Omental fat pad (tissue), 4 donors: ENCODE measurements around the gene CNTNAP2. TPM values are rescaled to one million over a fixed set of nuclear protein-coding genes. Genes with fewer than 3 reads are reported as not detected.
"Not testable (repeated sequence)": the region's sequence is repeated elsewhere in the genome, so short reads cannot be mapped to it uniquely, and the experiment has no call there.

ENCODE experiments used
- ATAC-seq: fragments of 150-250 bp; one replicate; pipeline ENCODE4 v1.9.1; 2016; ENCODE audit warnings: mild to moderate bottlenecking, moderate library complexity; ENCODE audit not compliant: low FRiP score
- DNase-seq: peaks from one replicate; pipeline ENCODE4 v3.0.0-alpha.2; 2019; ENCODE audit warnings: low spot score
- total RNA-seq, 4 donors: library from RNA; depleted of rRNA; stranded (reverse); fragments of >200 nt; gene quantifications; one replicate each; pipeline ENCODE4 v1.1.0, GENCODE V29; 2016
- TF ChIP-seq, protein P1 (sequence below), 3 donors: fragments of 450-650 bp; IDR thresholded peaks; one replicate each; pipeline ENCODE4 v1.5.1; 2016 to 2017; ENCODE audit warnings: antibody characterized with exemption in 3 of 3, mild to moderate bottlenecking in 3 of 3, moderate library complexity in 2 of 3

The CNTNAP2 gene
- total RNA-seq, 4 donors from 2014 or later: 0.38 to 1.5 (median 1.1) TPM; not detected in 1

DNA sequence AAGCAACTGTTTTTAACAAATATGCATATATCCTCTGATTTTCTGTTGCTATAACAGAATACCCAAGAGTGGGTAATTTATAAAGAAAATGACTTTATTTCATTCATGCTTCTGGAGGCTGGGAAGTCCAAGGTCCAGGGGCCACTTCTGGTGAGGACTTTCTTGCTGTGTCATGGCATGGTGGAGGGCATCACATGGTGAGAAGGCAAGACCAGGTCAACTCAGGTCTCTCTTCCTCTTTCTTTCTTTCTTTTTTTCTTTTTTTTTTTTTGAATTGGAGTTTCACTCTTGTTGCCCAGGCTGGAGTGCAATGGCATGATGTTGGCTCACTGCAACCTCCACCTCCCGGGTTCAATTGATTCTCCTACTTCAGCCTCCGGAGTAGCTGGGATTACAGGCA lies 2170.9 kb downstream of the CNTNAP2 start:
- DNase-seq (no peak), ATAC-seq (no peak)
- TF ChIP-seq, protein P1, sequence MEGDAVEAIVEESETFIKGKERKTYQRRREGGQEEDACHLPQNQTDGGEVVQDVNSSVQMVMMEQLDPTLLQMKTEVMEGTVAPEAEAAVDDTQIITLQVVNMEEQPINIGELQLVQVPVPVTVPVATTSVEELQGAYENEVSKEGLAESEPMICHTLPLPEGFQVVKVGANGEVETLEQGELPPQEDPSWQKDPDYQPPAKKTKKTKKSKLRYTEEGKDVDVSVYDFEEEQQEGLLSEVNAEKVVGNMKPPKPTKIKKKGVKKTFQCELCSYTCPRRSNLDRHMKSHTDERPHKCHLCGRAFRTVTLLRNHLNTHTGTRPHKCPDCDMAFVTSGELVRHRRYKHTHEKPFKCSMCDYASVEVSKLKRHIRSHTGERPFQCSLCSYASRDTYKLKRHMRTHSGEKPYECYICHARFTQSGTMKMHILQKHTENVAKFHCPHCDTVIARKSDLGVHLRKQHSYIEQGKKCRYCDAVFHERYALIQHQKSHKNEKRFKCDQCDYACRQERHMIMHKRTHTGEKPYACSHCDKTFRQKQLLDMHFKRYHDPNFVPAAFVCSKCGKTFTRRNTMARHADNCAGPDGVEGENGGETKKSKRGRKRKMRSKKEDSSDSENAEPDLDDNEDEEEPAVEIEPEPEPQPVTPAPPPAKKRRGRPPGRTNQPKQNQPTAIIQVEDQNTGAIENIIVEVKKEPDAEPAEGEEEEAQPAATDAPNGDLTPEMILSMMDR (IDR thresholded peaks at IDR 0.05): no peak

DNA sequence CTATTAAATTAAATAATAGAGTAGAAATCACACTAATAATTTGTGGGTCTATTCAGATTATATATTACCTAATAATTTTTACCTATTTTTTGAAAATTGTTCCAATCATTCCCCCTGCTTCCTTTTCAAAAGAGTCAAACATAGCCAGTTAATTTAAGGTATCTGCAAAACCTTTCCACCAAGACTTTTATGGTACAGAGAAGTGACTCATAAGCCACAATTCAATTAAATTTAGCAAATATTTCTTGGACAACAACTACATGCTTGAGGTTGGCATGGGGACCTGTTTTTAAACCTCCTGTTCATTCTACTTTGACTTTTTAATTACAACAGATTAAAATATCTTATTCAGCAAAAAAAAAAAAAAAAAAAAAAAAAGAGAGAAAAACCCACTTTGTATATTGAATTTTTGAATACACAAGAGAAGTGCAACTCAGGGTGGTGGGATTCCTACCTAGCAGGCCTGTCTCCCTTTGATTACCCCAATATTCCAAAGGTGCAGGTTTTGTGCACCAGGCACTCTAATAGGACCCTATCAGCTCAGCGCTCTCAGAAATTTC lies 2172.1 kb downstream of the CNTNAP2 start:
- ATAC-seq (no peak), DNase-seq (no peak)
- TF ChIP-seq, protein P1 (IDR thresholded peaks at IDR 0.05): no peak

DNA sequence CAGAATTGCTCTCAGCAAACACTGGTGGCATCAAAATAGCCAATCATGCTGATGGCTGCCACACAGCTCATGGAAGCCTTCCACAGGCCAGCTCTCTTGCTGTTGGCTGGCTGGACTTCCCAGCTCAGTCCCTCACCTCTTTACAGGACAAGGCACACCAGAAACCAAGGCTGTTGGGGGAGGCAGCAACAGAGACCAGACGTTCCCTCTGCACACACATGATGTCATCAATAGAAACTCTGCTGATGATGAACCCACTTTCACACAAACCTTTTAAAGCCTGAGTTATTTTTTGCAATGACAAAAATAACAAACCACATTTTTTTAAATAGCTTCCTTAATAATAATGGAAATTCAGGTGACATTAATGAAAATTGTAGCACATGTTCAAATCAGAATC lies 2173.0 kb downstream of the CNTNAP2 start:
- DNase-seq: no peak
- TF ChIP-seq, protein P1 (IDR thresholded peaks at IDR 0.05): no peak
- ATAC-seq: no peak

DNA sequence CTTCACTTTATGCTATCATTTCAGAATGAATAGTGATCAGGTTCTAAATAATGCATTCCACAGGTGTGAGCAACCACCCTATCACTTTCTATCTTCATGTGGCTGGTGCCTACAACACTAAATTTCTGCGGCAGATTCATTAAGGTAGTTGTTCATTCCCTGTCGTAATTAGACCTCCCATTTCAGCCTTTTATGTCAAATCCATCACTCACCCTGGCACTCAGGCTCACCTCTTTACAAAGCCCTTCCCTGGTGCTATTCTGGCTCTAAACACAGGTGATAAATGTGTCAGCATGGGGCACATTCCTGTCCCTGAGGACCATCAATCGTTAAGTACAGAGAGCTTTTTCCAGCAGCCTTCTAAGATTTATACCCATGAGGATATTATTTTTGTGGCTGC lies 2173.9 kb downstream of the CNTNAP2 start:
- DNase-seq (no peak), ATAC-seq (no peak)
- TF ChIP-seq, protein P1 (IDR thresholded peaks at IDR 0.05): no peak

DNA sequence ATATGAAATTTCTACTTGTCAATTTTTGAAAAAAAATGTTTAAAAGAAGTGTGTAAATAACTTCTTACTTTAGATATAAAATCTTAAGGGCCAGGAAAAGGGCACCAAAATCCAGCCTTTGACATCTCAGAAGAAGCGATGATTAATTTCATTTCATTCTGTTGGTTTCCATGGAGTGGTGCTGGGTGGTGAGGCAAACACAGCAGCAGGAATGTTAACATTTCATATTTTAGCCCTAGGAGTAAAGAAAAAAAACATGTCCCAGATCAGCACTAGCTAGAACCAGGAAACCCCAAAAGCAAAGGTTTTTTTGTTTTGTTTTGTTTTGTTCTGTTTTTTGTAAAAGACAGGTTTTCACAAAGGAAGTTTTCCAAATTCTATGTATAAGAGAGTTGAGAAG lies 2175.2 kb downstream of the CNTNAP2 start:
- TF ChIP-seq, protein P1 (IDR thresholded peaks at IDR 0.05): no peak
- no peak for DNase-seq
- no peak for ATAC-seq

DNA sequence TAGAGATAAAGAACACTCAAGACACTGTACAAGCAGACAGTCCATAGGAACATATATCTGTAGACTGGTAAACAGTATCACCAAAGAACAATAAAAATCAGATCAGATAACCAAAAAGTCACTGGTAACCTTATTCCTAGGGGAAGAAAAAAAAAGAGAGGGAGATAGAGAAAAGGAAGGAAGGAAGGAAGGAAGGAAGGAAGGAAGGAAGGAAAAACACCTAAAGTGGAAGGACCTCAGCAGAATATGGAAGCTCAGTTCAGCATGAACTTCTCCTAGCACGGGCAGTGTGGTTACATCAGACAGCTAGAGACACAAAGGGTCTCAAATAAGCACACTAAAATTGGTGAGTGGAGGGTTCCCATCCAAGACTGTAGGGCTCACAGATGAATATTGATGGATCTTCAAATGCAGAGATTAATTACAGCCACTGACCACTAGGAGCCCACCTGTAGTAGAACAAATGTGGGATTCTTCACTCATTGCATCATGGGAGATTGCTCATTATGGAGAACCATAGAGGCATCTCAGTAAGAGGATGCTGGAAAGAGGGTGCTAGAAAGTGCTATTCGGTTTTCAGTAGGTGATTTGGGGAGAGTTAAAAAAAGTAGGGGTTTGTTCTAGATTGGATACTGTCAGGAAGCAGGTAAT lies 2180.5 kb downstream of the CNTNAP2 start:
- no peak for DNase-seq
- no peak for ATAC-seq
- TF ChIP-seq, protein P1 (IDR thresholded peaks at IDR 0.05): no peak

DNA sequence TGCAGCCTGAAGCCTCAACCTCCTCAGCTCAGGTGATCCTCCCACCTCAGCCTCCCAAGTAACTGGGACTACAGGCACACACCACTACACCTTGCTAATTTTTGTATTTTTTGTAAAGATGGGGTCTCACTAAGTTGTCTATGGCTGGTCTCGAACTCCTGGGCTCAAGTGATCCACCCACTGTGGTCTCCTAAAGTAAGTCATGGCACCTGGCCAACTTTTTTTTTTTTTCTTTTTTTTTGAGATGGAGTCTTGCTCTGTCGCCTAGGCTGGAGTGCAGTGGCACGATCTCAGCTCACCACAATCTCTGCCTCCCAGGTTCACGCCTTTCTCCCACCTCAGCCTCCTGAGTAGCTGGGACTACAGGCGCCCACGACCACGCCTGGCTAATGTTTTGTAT lies 2182.2 kb downstream of the CNTNAP2 start:
- DNase-seq, ATAC-seq: not testable (repeated sequence)
